IMR-90 (cell line): ENCODE measurements around the gene PCDHGB3. TPM values are rescaled to one million over a fixed set of nuclear protein-coding genes. Genes with fewer than 3 reads are reported as not detected.

Source experiments
- ATAC-seq: fragments of 200-7000 bp; cut with Tn5 transposase; 2 replicates; pipeline ENCODE4 v1.9.1; 2020; ENCODE audit warnings: low read depth, mild to moderate bottlenecking, moderate library complexity
- BruUV-seq: library from RNA; stranded (reverse); fragments of 400-500 nt; replicated peaks from 2 replicates; lab custom pipeline; 2021; lab: Mats Ljungman, UMichigan
- CTCF ChIA-PET: fragments of 300-600 bp; formaldehyde crosslinking; extraction: SDS; loops from one replicate; lab custom pipeline; 2021; ENCODE audit warnings: antibody characterized with exemption; lab: Yijun Ruan, JAX
- POLR2A ChIA-PET: fragments of 300-600 bp; sonication (Branson Sonifier 250); formaldehyde crosslinking; loops from one replicate; lab custom pipeline; 2022; ENCODE audit warnings: antibody characterized with exemption; ENCODE audit not compliant: unreplicated experiment; lab: Charles Lee
- DNase-seq: peaks from one replicate; pipeline ENCODE4 v3.0.0; 2013
- H2AFZ ChIP-seq: replicated peaks from 2 replicates; pipeline ENCODE3; 2013; ENCODE audit warnings: low read length, mild to moderate bottlenecking; ENCODE audit not compliant: poor library complexity
- H2AK5ac ChIP-seq: 2 replicates; pipeline ENCODE4 v1.6.1; 2013; ENCODE audit warnings: low read depth, low read length, inconsistent platforms
- H2AK9ac ChIP-seq: replicated peaks from 2 replicates; pipeline ENCODE3; 2013; ENCODE audit warnings: mild to moderate bottlenecking, low read depth, low read length, moderate library complexity; ENCODE audit not compliant: poor library complexity
- H2BK120ac ChIP-seq: 2 replicates; pipeline ENCODE4 v1.6.1; 2013; ENCODE audit warnings: low read depth, low read length, inconsistent platforms
- H2BK15ac ChIP-seq: 3 replicates; pipeline ENCODE4 v1.6.1; 2013; ENCODE audit warnings: low read depth, low read length, inconsistent platforms
- H2BK20ac ChIP-seq: 2 replicates; pipeline ENCODE4 v1.6.1; 2013; ENCODE audit warnings: low read depth, mild to moderate bottlenecking, inconsistent platforms, low read length, moderate library complexity
- H2BK5ac ChIP-seq: 2 replicates; pipeline ENCODE4 v1.6.1; 2013; ENCODE audit warnings: mild to moderate bottlenecking, low read depth, low read length, inconsistent platforms; ENCODE audit not compliant: poor library complexity, severe bottlenecking
- H3K14ac ChIP-seq: replicated peaks from 2 replicates; pipeline ENCODE4 v1.6.1; 2013; ENCODE audit warnings: low read depth, low read length, inconsistent platforms
- H3K18ac ChIP-seq: 2 replicates; pipeline ENCODE4 v1.6.1; 2013; ENCODE audit warnings: low read depth, low read length, control low read depth
- H3K23ac ChIP-seq: 2 replicates; pipeline ENCODE4 v1.6.1; 2013; ENCODE audit warnings: low read depth, low read length, inconsistent platforms
- H3K27ac ChIP-seq: 2 replicates; pipeline ENCODE4 v1.5.1; 2013; ENCODE audit warnings: mild to moderate bottlenecking, control low read depth, low read length; ENCODE audit not compliant: insufficient read depth
- H3K27me3 ChIP-seq: 2 replicates; pipeline ENCODE4 v1.6.1; 2013; ENCODE audit warnings: low read length; ENCODE audit not compliant: control insufficient read depth, insufficient read depth
- H3K36me3 ChIP-seq: 2 replicates; pipeline ENCODE4 v1.6.1; 2013; ENCODE audit warnings: low read length, mixed read lengths; ENCODE audit not compliant: control insufficient read depth, insufficient read depth
- H3K4ac ChIP-seq: 2 replicates; pipeline ENCODE4 v1.6.1; 2013; ENCODE audit warnings: low read depth, low read length, inconsistent platforms
- H3K4me1 ChIP-seq: 2 replicates; pipeline ENCODE4 v1.6.1; 2013; ENCODE audit warnings: low read length, mixed read lengths; ENCODE audit not compliant: control insufficient read depth, insufficient read depth
- H3K4me2 ChIP-seq: 2 replicates; pipeline ENCODE4 v1.6.1; 2013; ENCODE audit warnings: low read depth, mild to moderate bottlenecking, control low read depth, low read length, moderate library complexity
- H3K4me3 ChIP-seq: 2 replicates; pipeline ENCODE4 v1.5.1; 2013; ENCODE audit warnings: low read depth, mild to moderate bottlenecking, control low read depth, low read length, moderate library complexity; ENCODE audit not compliant: insufficient read depth
- H3K56ac ChIP-seq: 2 replicates; pipeline ENCODE4 v1.6.1; 2013; ENCODE audit warnings: low read length, inconsistent platforms; ENCODE audit not compliant: insufficient read depth; ENCODE audit errors: extremely low read depth
- H3K79me1 ChIP-seq, 2 experiments: 2 replicates each; pipeline ENCODE4 v1.6.1; 2013; ENCODE audit warnings: low read length in 2 of 2, inconsistent platforms in 1 of 2, low read depth in 1 of 2
- H3K9ac ChIP-seq: 2 replicates; pipeline ENCODE4 v1.6.1; 2013; ENCODE audit warnings: low read depth, low read length, control low read depth
- H3K9me1 ChIP-seq: 2 replicates; pipeline ENCODE4 v1.6.1; 2013; ENCODE audit warnings: low read length, inconsistent platforms; ENCODE audit not compliant: insufficient read depth
- H3K9me3 ChIP-seq: 2 replicates; pipeline ENCODE4 v1.6.1; 2013; ENCODE audit warnings: low read length; ENCODE audit not compliant: control insufficient read depth, insufficient read depth
- H4K20me1 ChIP-seq: 2 replicates; pipeline ENCODE4 v1.6.1; 2013; ENCODE audit warnings: low read length, inconsistent platforms; ENCODE audit not compliant: insufficient read depth
- H4K5ac ChIP-seq: 2 replicates; pipeline ENCODE4 v1.6.1; 2013; ENCODE audit warnings: mild to moderate bottlenecking, low read depth, low read length, control low read depth
- H4K8ac ChIP-seq, 2 experiments: 2 replicates each; pipeline ENCODE4 v1.6.1; 2013; ENCODE audit warnings: low read depth in 2 of 2, low read length in 2 of 2, control low read depth in 1 of 2, inconsistent platforms in 1 of 2
- H4K91ac ChIP-seq: 2 replicates; pipeline ENCODE4 v1.6.1; 2013; ENCODE audit warnings: low read depth, low read length, inconsistent platforms; ENCODE audit not compliant: insufficient read depth
- CTCF ChIP-seq: conservative IDR thresholded peaks from 2 replicates; pipeline ENCODE4 v1.5.1; 2012; ENCODE audit warnings: mild to moderate bottlenecking, low read depth, low read length, improper control_type of control experiment
- MXI1 ChIP-seq: IDR thresholded peaks from 2 replicates; pipeline ENCODE4 v1.6.1; 2012; ENCODE audit warnings: low read depth, mild to moderate bottlenecking, low read length, moderate library complexity, borderline replicate concordance
- RAD21 ChIP-seq: IDR thresholded peaks from 2 replicates; pipeline ENCODE4 v1.6.1; 2012; ENCODE audit warnings: low read length, improper control_type of control experiment
- SMC3 ChIP-seq: fragments of 150-350 bp; IDR thresholded peaks from 2 replicates; pipeline ENCODE4 v1.6.1; 2016; ENCODE audit warnings: low read depth, mild to moderate bottlenecking, antibody characterized with exemption, low read length, moderate library complexity
- WGBS, 2 experiments: methylation state at CpG; one replicate each; pipeline versions ENCODE4 v1.1.5 to v1.1.7; 2013; ENCODE audit warnings: missing lambda C conversion rate in 2 of 2; ENCODE audit not compliant: insufficient read length in 1 of 2; ENCODE audit errors: extremely low coverage in 2 of 2; 5-methylcytosine and 5-hydroxymethylcytosine counted together
- dilution Hi-C: fragments of 300-500 bp; cut with HindIII; formaldehyde crosslinking; loops from one replicate; pipeline ENCODE4 v1.14.3; 2018; ENCODE audit warnings: low sequenced_read_pairs; ENCODE audit not compliant: unreplicated experiment
- in situ Hi-C: fragments of 300-500 bp; cut with MboI; formaldehyde crosslinking; loops from 3 replicates; pipeline ENCODE4 v1.14.3; 2019; ENCODE audit warnings: low sequenced_read_pairs, inconsistent platforms, mixed read lengths
- intact Hi-C: fragments of 100-400 bp; cut with micrococcal nuclease; formaldehyde crosslinking; loops from 2 replicates; pipeline ENCODE4 v1.10.0; 2022
- polyA plus RNA-seq, 3 experiments: library from polyadenylated mRNA; depleted of rRNA; stranded (reverse); fragments of >200 nt; gene quantifications; 2 replicates each; pipeline ENCODE4 v1.2.3, GENCODE V29; 2012; ENCODE audit warnings: low replicate concordance in 1 of 3
- total RNA-seq: library from RNA; depleted of rRNA; stranded (reverse); fragments of >200 nt; gene quantifications from 2 replicates; pipeline ENCODE4 v1.2.3, GENCODE V29; 2012

The PCDHGB3 gene
- total and polyA plus RNA-seq, 2 of the 4 experiments (the other 2 are of a cell fraction): 3.4 to 5.9 TPM

GRCh38 chr5:141363952-141364660 lies 5.9 kb upstream of the PCDHGB3 start, which contains the start of gene PCDHGA5:
Gene PCDHGA5, plus strand, starts transcription at chr5:141364162. Its CDS starts 169 bp downstream, at chr5:141364331.
- Histone ChIP-seq H3K9ac (0 out of 2 replicates have a peak within 1 kb of the TSS, but pooled peaks have one; percentile 52), H3K4me2 (peak within 1 kb of the TSS; percentile 41), H2AFZ (peak within 1 kb of the TSS; percentile 73), H3K18ac (no peak within 1 kb of the TSS), H3K4me1 (peaks cover 2% of the 10 kb centered on the region; the same call in 1 of the 2 replicates), H3K27ac (no peak within 1 kb of the TSS), H3K9me3 (peaks cover 51% of the 10 kb centered on the region), H2BK120ac (no peak within 1 kb of the TSS), H3K56ac (0 out of 2 replicates have a peak within 1 kb of the TSS, but pooled peaks have one; percentile 21), H3K27me3 (peaks cover 2% of the 10 kb centered on the region; the same call in 1 of the 2 replicates), H3K14ac (no peak within 1 kb of the TSS), H3K4ac (no peak within 1 kb of the TSS), H3K79me1 (peaks cover 0 to 3% of the 10 kb centered on the region in 2 experiments; a peak in 1 of 4 replicates), H2BK5ac (no peak within 1 kb of the TSS), H2AK5ac (no peak within 1 kb of the TSS), H4K20me1 (no peaks in the 10 kb centered on the region), H3K9me1 (no peaks in the 10 kb centered on the region), H3K4me3 (peak within 1 kb of the TSS; percentile 48), H2BK15ac (no peak within 1 kb of the TSS), H4K91ac (no peak within 1 kb of the TSS), H3K36me3 (peaks cover 14% of the 10 kb centered on the region; the same call in 1 of the 2 replicates), H2BK20ac (no peak within 1 kb of the TSS), H3K23ac (no peak within 1 kb of the TSS), H2AK9ac (no peak within 1 kb of the TSS), H4K5ac (no peak within 1 kb of the TSS), H4K8ac (no peak within 1 kb of the TSS)
- dilution Hi-C loops (no loop called here), intact Hi-C loops (loop anchor here (5.0 kb wide), 1 partner anchor 37 kb away; no protein-coding TSS in a partner anchor), in situ Hi-C loops (no loop called here)
- peak; percentile 40 for DNase-seq
- ChIA-PET CTCF (no interaction called here), POLR2A (no interaction called here)
- TF ChIP-seq SMC3: no peak
- peak; percentile 33; the same call in 1 of the 2 replicates for TF ChIP-seq RAD21
- peak; percentile 40 for TF ChIP-seq CTCF
- no peak for TF ChIP-seq MXI1
- WGBS, 2 experiments: 0% methylated on average over 2 of the region's 34 CpGs; no CpG with 5 or more reads in 1 of the 2 experiments
- ATAC-seq: peak; percentile 75
- no TSS peak for BruUV-seq
